ENCODE measurements around the gene DHCR24.
"Not testable (repeated sequence)": the region's sequence is repeated elsewhere in the genome, so short reads cannot be mapped to it uniquely, and the experiment has no call there.

Gene DHCR24, protein sequence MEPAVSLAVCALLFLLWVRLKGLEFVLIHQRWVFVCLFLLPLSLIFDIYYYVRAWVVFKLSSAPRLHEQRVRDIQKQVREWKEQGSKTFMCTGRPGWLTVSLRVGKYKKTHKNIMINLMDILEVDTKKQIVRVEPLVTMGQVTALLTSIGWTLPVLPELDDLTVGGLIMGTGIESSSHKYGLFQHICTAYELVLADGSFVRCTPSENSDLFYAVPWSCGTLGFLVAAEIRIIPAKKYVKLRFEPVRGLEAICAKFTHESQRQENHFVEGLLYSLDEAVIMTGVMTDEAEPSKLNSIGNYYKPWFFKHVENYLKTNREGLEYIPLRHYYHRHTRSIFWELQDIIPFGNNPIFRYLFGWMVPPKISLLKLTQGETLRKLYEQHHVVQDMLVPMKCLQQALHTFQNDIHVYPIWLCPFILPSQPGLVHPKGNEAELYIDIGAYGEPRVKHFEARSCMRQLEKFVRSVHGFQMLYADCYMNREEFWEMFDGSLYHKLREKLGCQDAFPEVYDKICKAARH

GRCh38 chr1:54886724-54887664 is at the start of gene DHCR24:
TSS of gene DHCR24 (minus strand) at chr1:54887195. CDS start at chr1:54887119, 76 bp downstream.
- DNase-seq, result peak; percentile 64

DNA sequence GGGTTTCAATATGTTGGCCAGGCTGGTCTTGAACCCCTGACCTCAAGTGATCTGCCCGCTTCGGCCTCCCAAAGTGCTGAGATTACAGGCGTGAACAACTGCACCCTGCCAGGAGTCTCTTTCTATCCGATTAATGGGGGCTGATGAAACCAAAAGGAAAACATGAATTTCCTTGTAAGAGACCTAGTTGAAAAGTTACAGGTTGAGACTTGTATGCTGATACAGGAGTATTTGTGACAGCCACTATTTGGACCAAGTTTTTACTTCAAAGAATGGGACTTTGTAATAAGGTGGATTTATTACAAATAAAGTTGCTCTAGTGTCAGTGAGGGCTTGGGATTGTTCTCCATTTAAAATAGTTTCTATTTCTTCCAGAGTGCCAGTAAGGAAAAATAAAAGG is 49.8 kb upstream of the DHCR24 start:
- no peak for DNase-seq

DNA sequence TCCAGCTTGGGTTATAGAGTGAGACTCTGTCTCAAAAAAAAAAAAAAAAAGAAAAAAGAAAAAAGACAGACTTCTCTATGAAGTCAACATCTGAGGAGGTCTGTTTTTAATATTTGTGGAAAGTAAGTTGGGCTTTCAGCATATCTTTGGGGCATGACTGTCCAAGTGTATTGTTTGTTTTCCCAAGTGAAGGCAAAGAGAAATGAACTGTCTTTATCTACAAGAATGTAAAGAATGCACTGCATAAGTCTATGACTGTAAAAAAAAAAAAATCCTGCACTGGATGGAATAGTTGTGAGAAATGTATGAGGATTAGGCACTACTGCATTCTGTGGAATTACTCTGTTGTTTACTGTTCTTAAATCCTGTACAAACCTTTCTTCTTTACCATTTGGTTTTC is 47.9 kb upstream of the DHCR24 start:
- no peak for DNase-seq

GRCh38 chr1:54934081-54934480 is 47.1 kb upstream of the DHCR24 start:
- DNase-seq, result not testable (repeated sequence)

DNA sequence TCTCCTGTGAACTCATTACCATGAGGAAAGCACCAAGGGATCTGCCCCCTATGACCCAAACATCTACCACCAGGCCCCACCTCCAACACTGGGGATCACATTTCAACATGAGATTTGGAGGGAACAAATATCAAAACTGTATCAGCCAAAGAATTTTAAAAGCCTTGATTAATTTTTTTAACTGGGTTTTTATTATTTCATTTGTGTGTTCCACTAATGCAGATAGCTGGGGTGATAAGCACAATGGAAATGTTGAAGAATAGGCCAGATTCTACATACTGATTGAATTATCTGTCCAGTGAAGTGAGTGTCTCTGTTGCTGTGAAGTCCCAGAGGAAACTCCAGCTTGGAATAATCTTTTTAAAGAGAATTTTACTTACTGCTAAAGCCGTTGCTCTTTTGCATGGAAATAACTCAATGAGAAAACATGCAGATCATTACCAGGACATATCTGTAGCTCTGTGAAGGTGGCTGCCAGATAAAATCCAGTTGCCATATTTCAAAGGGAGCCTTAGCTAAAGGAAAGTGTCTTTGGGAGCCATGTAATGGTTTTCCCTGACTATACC is 44.4 kb upstream of the DHCR24 start:
- DNase-seq, result no peak

- DNase-seq, result no peak
Measured at GRCh38 chr1:54929700-54930099, 42.7 kb upstream of the DHCR24 start.

- DNase-seq, result no peak
Measured at GRCh38 chr1:54928327-54928726, 41.3 kb upstream of the DHCR24 start.

DNA sequence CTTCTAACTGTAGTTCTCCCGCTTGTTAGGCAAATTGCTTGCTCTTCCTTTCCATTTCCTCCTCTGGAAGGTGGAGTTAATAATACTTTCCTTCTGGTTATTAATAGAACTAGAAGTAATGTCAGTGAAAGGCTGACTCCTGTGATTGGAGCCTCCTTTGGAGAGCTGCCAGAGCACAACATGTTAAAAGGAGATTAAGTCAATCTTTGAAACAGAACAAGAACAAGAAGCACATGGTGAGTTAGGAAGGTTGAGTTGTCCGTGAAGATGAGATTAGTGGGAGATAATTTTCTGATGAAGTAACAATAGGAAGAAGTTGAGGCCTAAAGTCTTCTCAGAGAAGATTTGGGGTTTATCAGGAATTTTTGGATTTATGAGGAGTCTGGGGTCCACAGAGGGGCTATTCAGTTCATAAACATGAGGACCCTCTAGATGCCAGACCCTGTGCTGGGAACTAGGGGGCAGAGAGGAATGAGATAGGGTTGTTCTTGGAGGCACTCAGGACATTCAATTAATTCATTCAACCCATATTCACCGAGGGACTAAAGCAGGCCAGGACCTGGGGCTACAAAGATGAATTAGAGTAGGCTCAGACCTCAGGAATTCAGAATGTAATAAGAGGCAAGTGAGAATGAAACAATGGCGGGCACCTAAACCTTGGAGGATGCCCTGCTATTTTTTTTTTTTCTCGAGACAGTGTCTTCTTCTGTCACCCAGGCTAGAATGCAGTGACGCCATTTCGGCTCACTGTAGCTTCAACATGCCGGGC is 40.7 kb upstream of the DHCR24 start:
- DNase-seq, result peak; percentile 2

- DNase-seq, result no peak
Measured at GRCh38 chr1:54926970-54927369, 40.0 kb upstream of the DHCR24 start.

- DNase-seq, result no peak
Measured at GRCh38 chr1:54922921-54923421, 36.0 kb upstream of the DHCR24 start.

- no peak for DNase-seq
Measured at GRCh38 chr1:54922040-54922761, 35.2 kb upstream of the DHCR24 start.

- DNase-seq, result no peak
Measured at GRCh38 chr1:54919367-54920359, 32.7 kb upstream of the DHCR24 start.

- not testable (repeated sequence) for DNase-seq
Measured at GRCh38 chr1:54911076-54911475, 24.1 kb upstream of the DHCR24 start.

DNA sequence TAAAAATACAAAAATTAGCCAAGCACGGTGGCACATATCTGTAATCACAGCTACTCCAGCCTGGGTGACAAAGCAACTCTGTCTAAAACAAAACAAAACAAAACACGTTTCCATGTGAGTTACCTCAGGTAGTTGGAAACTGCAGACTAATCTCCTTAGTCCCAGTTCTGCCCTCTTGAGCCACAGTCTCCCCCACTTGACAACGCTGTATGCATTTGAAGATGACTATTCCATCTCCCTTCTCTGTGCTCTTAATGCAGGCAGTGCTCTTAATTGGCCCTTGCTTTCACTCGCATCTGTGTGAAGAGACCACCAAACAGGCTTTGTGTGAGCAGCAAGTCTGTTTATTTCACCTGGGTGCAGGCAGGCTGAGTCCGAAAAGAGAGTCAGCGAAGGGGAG is 19.6 kb upstream of the DHCR24 start:
- peak; percentile 50 for DNase-seq

GRCh38 chr1:54904476-54905048 is 17.6 kb upstream of the DHCR24 start:
- no peak for DNase-seq

GRCh38 chr1:54894271-54894670 is 7.3 kb upstream of the DHCR24 start:
- no peak for DNase-seq

GRCh38 chr1:54892586-54892985 is 5.6 kb upstream of the DHCR24 start:
- DNase-seq, result no peak

- DNase-seq, result no peak
Measured at GRCh38 chr1:54889132-54889725, 2.2 kb upstream of the DHCR24 start.

- no peak for DNase-seq
Measured at GRCh38 chr1:54888080-54888733, 1.2 kb upstream of the DHCR24 start.
